Measurements from ENCODE around the gene CD58.
"Not testable (repeated sequence)": the region's sequence is repeated elsewhere in the genome, so short reads cannot be mapped to it uniquely, and the experiment has no call there.

Gene CD58

DNA sequence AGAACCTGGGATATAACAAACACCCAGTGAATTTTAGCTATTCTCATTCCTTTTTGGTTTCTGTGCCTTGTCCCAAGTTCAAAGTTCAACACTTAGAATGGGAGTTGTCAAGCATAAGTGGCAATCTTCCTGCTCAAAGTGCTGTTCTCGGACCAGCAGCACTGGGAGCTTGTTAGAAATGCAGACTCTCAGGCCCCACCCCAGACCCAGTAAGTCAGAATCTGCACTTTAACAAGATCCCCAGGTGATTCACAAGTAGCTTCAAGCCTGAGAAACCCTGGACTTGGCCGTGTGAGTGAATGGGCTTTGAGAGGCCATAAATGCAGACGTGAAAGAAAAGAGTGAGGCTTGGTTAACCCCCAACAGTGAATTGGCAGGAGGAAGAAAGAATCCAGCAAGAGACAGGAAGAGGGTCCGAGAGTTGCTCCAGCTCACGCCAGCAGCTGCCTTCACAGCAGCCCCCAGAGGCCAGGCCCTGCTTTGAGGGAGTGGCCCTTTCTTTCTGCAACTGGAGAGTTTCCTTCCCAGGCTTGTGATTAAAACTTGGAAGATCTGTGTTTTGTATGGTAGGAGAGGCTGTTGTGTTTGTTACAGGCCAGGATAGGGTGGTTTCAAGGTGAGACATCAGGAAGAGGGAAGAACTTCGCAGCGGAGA, 21.3 kb upstream of the CD58 start:
- DNase-seq = not testable (repeated sequence)

DNA sequence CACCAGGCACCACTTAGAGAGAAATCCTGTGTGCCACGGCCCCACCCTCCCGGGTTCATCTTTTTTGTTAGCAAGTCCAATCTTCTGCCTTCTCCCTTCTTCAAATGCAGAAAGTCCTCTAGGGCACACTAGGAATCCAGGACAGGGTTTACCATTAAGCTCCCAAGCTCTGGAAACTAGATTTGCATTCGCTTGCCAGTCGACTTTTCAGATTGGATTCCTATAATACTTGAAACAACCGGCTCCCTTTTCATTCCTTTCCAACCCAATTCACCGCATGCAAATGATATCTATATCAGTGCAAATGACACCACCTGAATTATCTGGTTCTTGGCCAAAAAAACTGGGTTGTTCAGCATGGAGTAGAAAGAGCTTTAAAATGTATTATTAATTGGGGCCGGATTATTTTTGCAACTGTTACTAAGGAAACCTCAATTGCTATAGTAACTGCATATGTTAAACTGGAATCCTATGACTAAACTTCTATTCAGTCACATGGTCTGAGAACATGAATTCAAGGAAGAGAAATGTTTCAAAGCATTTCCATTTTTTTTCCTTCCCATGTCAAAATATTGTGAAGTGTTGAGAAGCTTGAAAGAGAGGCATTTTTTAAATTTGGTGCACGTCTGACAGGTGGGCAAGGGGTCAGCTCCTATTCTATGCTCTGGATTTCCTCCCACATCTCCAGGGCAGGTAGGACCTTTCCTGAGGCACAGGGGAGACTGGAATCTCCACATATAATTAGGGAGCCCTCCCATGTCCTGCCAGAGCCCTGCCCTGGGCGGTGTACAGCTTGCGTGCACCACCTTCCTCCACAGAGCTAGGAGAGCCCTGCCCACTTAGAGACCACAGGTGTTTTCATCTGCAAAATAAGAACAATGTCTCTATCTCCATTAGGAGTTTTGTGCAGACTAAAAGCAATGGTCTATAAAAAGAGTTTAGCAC, 20.5 kb upstream of the CD58 start:
- DNase-seq = not testable (repeated sequence)

DNA sequence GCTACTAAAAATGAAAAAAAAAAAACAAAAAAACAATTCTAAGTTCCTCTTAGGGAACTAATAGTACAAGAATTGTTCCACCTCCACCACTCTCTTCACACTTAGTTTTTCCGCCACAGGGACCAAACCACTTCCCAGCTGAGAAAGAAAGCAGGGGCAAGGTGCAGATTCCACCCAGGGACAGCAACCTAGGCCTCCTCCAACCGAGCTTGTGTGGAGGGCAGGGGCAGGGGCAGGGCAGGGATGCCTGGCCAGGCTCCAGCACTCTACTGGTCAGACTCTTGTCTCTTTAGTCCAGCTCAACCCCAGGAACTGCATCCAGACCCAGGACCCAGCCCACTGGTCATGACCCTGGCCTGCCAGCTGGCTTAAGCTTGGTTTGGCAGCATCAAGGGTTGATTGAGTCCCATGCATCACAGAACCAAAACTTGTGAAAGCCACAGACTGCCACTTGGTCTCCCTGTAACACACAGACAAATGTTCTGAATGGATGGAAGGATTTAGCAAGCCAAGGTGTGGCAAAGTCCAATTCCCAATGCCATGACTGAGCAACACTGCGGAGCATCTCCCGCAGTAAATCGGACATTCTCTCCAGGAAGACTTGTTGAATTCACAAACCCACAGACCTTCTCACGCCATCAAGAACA, 19.7 kb upstream of the CD58 start:
- not testable (repeated sequence) for DNase-seq

DNA sequence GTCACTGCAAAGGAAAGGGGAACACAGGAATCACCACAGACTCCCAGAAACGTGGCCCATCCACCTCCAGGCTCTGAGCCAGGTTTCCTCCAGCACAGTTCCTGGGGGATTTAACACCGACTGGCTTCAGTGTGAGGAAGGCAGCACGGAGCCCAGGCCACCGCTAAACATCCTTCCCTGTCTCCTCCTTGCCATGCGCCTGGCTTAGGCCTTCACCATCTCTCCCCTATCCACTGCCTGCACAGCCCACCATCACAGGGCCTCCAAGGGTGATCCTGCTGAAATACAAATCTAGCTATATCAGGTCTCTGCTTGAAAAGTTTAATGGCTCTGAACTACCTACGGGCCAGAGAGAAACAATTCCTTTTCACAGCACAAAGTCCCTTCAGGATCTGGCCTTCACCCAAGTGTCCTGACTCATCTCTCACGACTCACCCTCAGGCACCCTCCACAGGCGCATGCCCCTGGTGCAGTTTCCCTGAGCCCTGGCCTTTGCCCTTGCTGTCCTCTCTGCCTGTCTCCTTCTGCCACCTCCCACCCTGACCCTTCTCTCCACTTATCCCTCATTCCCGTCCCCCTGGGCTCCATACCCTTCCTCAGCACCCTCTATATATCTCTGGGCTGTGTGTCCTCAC, 18.4 kb upstream of the CD58 start:
- not testable (repeated sequence) for DNase-seq

- no peak for DNase-seq
Measured at GRCh38 chr1:116587501-116588227, 16.8 kb upstream of the CD58 start.

- no peak for DNase-seq
Measured at GRCh38 chr1:116586741-116587143, 15.9 kb upstream of the CD58 start.

GRCh38 chr1:116585886-116586285, 15.1 kb upstream of the CD58 start:
- no peak for DNase-seq

DNA sequence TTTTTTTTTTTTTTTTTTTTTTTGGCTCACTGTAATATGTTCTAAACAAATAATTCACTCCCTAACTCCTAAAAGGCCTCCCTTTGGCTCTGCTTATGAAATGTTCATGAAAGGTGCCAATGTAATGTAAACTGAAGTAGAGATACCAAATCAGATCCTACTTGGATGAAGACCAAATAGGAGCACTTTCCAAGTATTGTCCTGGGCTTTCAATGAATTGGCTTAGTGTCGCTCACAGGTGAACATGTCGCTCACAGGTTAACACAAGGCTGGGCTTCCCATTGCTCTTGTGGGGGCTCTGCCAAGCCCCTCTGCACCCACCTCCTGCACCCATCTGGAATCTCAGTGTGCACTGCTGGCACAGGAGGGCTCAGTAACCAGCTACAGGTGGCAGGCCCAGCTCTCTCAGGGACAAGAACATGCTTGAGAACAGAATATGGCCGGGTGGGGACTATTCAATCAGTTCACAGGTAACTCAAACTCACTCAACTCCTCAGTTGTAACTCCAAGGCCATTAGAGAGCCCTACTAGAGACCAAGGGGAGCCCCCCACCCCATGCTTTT, 10.6 kb upstream of the CD58 start:
- no peak for DNase-seq

GRCh38 chr1:116580446-116581322, 9.9 kb upstream of the CD58 start:
- DNase-seq = no peak

DNA sequence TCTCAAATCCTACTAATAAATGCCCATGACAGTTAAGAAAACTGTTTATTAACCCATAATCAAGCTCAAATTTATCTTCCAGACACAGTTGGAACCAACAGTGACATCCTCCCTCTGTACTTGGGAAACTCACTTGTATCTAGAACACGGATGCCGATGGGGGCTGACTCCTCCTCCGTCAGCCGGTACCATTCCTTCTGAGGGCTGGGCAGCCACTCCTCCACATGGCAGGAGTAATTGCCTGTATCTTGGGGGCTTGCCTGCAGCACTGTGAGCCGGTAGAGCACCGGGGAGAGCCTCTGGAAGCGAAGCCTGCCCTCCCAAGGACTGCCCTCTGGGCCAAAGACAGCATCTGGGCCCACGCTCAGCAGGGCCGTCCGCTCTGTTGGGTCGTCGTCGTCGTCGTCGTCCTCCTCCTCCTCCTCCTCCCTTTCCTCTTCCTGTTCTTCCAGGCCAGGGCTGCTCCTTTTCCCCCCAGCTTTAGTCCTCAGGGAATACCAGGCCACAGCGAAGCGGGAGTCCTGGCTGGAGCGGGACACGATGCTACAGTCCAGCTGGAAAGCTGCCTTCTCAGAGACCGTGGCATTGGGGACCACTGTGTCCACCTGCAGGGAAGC, 8.5 kb upstream of the CD58 start:
- no peak for DNase-seq

- no peak for DNase-seq
Measured at GRCh38 chr1:116578581-116578980, 7.8 kb upstream of the CD58 start.

DNA sequence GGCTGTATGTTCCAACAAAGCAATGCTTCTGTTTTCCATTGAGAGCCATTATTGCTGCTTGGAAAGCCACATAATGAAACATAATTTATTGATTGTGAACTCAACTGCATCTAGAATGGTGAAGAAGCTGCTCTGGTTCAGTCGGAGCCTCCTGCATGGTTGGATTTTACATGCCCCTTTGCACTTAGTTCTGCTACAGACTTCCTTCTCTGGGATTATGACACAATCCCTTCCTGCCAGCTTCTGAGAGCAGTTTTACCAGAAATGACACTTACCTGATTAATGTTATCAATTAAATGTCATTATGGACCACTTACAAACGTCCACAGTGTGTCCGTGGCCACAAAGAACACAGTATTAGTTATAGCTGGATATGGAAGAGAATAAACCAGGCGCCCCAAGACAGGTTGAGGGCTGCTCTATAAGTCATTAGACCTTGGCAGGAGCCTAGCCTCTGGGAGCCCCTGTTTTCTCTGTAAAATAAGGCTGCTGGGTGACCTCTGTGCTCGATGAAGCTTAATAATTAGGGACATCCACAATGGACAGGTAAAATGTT, 7.0 kb upstream of the CD58 start:
- DNase-seq = no peak

GRCh38 chr1:116574581-116575291, 3.9 kb upstream of the CD58 start:
- peak; percentile 83 for DNase-seq

DNA sequence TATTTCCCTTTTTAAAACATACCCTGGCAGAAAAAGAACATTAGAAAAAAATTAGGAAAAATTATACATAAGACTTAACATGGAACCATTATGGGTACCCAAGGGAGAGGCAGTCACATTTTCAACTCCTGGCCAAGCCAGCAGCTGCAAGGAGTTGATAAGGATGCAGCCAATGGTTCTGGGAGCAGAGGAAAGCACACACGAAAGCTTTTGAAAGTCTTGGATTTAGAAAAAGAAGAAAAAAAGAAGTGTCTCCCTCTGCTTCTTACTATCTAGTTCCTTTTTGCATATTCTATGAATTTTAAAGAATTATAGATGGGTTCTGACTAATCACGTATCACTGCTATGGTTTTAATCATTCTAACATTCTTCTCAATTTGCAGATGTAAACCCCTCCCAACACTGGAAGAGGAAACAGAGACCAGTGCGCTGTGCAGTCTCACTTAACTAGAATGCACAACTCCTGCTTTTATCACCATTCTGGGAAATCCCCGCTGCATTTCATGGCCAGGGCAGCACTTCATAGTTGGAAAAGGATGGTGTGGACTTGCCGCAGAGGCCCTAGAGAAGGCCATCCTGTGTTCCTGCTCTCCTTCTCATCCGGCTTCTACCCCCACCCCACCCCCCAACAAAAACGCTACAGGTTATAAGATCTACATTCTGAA, 2.7 kb upstream of the CD58 start:
- DNase-seq = peak; percentile 90

DNA sequence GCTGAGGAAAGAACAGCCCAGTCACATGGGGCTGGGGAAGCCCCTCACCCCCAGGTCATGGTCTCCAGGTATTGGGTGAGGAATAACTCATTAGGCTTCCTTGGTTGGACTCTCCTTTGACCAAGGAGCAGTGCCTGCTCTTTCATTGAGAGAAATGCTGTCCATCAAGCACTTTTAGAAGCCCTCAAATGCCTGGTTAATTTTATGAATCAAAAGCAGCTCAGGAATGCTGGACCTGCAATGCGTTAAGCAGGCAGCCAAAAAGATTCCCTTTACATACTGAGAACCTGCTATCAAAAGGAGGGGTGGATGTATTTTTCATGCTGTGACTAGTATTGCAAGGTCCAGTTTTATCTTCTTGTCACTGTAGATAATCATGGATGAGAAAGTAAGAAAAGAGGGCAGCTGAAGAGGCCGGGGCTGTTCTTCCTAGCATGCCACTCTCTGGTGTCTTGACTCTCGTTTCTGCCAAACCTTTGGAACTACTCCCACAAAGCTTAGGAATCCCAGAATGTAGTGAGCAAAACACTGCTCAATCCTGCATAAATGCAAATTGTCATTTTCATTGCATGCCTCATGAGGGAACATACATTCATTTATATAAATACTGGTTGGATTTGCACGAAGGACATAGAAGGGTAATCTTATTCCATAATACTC, 2.1 kb upstream of the CD58 start:
- DNase-seq = no peak

GRCh38 chr1:116572099-116572498, 1.3 kb upstream of the CD58 start:
- DNase-seq = peak; percentile 58

DNA sequence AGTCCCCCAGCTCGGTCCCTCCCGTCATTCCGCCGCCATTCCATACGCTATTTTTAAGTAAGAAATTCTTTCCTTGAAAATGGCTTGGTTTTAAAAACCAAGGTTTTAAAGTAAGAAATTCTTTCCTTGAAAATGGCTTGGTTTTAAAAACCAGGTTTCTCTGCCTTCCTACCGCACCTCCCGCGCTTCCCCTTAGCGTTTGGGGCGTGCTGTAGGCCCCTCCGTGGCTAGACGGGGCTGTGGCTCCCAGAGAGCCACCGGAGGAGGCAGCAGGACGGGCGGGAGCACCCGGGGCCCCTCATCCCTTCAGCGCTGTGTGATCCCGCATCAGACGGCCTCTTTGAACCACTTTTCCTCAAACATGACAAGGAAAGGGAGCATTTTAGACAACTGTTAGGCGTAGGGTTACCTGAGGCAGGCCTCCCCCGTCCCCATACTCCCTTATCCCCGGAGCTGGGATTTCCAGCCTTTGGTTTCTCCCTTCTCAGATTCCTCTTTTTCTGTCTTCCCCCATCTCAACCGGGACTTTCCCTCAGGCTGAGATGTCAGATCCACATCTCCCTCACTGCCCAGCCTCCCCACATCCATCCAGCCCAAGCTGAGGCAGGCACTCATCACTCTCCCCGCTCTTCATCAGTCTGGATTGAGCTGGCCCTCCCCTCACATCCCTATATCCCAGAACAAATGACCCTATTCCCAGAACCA, 541 bp upstream of the CD58 start:
- no peak for DNase-seq

All from hematopoietic multipotent progenitor cell treated with erythropoietin and hydrocortisone succinate and interleukin-3 and kit ligand, for 8 days (in vitro differentiated cells).